MCF 10A (cell line): Measurements from ENCODE around the gene SCRN3. TPM values are rescaled to one million over a fixed set of nuclear protein-coding genes. Genes with fewer than 3 reads are reported as not detected.
"Not testable (repeated sequence)": the region's sequence is repeated elsewhere in the genome, so short reads cannot be mapped to it uniquely, and the experiment has no call there.

Source experiments
- BruUV-seq: library from RNA; stranded (reverse); fragments of 400-500 nt; replicated peaks from 2 replicates; lab custom pipeline; 2021; lab: Mats Ljungman, UMichigan
- CTCF ChIA-PET: fragments of 300-600 bp; sonication (Branson Sonifier 250); formaldehyde crosslinking; extraction: SDS; loops from one replicate; lab custom pipeline; 2021; ENCODE audit warnings: antibody characterized with exemption, inconsistent platforms; lab: Yijun Ruan, JAX
- POLR2A ChIA-PET: fragments of 300-600, 350-650 bp; sonication (Branson Sonifier 250); formaldehyde crosslinking; extraction: SDS; loops from one replicate; lab custom pipeline; 2020; ENCODE audit warnings: antibody characterized with exemption, inconsistent platforms; lab: Yijun Ruan, JAX
- DNase-seq: peaks from one replicate; pipeline ENCODE4 v3.0.0-alpha.2; 2018; ENCODE audit not compliant: unreplicated experiment
- H3K27ac Mint-ChIP-seq: one replicate; pipeline ENCODE4 v1.8.0; 2022; ENCODE audit warnings: mild to moderate bottlenecking, low read depth, mixed read lengths; ENCODE audit not compliant: unreplicated experiment
- H3K27me3 Mint-ChIP-seq: one replicate; pipeline ENCODE4 v1.8.0; 2022; ENCODE audit warnings: mixed read lengths; ENCODE audit not compliant: insufficient read depth, unreplicated experiment
- H3K36me3 Mint-ChIP-seq: one replicate; pipeline ENCODE4 v1.8.0; 2022; ENCODE audit warnings: mild to moderate bottlenecking, moderate library complexity, mixed read lengths; ENCODE audit not compliant: insufficient read depth, unreplicated experiment
- H3K4me1 Mint-ChIP-seq: one replicate; pipeline ENCODE4 v1.8.0; 2022; ENCODE audit warnings: mixed read lengths; ENCODE audit not compliant: insufficient read depth, unreplicated experiment
- H3K4me3 Mint-ChIP-seq: one replicate; pipeline ENCODE4 v1.8.0; 2022; ENCODE audit warnings: mild to moderate bottlenecking, moderate library complexity, mixed read lengths; ENCODE audit not compliant: unreplicated experiment
- H3K9me3 Mint-ChIP-seq: one replicate; pipeline ENCODE4 v1.8.0; 2022; ENCODE audit warnings: mixed read lengths; ENCODE audit not compliant: unreplicated experiment
- intact Hi-C: fragments of 100-400 bp; cut with micrococcal nuclease; formaldehyde crosslinking; loops from 2 replicates; pipeline ENCODE4 v1.14.1; 2022
- total RNA-seq: library from RNA; stranded (reverse); gene quantifications from 2 replicates; pipeline ENCODE4 v1.2.3, GENCODE V29; 2022
- TF ChIP-seq, protein P1 (sequence below): fragments of 200-600 bp; IDR thresholded peaks from one replicate; pipeline ENCODE4 v1.8.0; 2022; ENCODE audit warnings: antibody characterized with exemption, mild to moderate bottlenecking; ENCODE audit not compliant: unreplicated experiment

Gene SCRN3
- total RNA-seq, 1 experiment from 2014 or later, result 27.3 TPM

DNA sequence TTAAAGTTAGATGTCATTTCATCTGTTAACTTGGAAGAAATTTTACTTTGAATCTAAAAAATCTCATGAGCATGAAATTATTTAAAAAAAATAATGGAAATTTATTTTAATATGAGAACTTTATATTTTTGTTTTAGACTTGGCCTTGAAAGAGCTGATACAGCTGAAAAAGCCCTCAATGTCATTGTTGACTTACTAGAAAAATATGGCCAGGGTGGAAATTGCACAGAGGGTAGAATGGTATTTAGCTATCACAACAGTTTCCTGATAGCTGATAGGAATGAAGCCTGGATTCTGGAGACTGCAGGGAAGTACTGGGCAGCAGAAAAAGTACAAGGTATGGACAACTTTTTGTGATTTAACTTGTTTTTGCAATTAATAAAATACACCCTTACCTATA lies 5.3 kb downstream of the SCRN3 start:
- H3K27me3 Mint-ChIP-seq, result no peaks in the 10 kb centered on the region
- H3K36me3 Mint-ChIP-seq, result peaks cover 24% of the 10 kb centered on the region
- H3K4me3 Mint-ChIP-seq, result no peak overlapping the region
- intact Hi-C loops, result no loop called here
- TF ChIP-seq, protein P1, sequence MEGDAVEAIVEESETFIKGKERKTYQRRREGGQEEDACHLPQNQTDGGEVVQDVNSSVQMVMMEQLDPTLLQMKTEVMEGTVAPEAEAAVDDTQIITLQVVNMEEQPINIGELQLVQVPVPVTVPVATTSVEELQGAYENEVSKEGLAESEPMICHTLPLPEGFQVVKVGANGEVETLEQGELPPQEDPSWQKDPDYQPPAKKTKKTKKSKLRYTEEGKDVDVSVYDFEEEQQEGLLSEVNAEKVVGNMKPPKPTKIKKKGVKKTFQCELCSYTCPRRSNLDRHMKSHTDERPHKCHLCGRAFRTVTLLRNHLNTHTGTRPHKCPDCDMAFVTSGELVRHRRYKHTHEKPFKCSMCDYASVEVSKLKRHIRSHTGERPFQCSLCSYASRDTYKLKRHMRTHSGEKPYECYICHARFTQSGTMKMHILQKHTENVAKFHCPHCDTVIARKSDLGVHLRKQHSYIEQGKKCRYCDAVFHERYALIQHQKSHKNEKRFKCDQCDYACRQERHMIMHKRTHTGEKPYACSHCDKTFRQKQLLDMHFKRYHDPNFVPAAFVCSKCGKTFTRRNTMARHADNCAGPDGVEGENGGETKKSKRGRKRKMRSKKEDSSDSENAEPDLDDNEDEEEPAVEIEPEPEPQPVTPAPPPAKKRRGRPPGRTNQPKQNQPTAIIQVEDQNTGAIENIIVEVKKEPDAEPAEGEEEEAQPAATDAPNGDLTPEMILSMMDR, result no peak
- H3K27ac Mint-ChIP-seq, result no peak overlapping the region
- no peak for DNase-seq
- CTCF ChIA-PET, result interaction anchor here (1.5 kb wide), 1 partner anchor 59 kb away, joined by 3 read pairs; no protein-coding TSS in a partner anchor
- H3K9me3 Mint-ChIP-seq, result no peaks in the 10 kb centered on the region
- BruUV-seq, result no TSS peak
- POLR2A ChIA-PET, result no interaction called here
- H3K4me1 Mint-ChIP-seq, result peaks cover 9% of the 10 kb centered on the region

- Mint-ChIP-seq H3K9me3 (no peaks in the 10 kb centered on the region), H3K27ac (no peak overlapping the region), H3K27me3 (no peaks in the 10 kb centered on the region), H3K4me3 (no peak overlapping the region), H3K4me1 (peaks cover under 1% of the 10 kb centered on the region), H3K36me3 (peaks cover 24% of the 10 kb centered on the region)
- ChIA-PET CTCF (no interaction called here), POLR2A (interaction anchor here (0.7 kb wide), 1 partner anchor 1639 kb away, joined by 3 read pairs; no protein-coding TSS in a partner anchor)
- no peak for DNase-seq
- BruUV-seq, result no TSS peak
- TF ChIP-seq, protein P1, result no peak
- intact Hi-C loops, result no loop called here
These were observed 8.1 kb downstream of the SCRN3 start for GRCh38 chr2:174403628-174404027.

DNA sequence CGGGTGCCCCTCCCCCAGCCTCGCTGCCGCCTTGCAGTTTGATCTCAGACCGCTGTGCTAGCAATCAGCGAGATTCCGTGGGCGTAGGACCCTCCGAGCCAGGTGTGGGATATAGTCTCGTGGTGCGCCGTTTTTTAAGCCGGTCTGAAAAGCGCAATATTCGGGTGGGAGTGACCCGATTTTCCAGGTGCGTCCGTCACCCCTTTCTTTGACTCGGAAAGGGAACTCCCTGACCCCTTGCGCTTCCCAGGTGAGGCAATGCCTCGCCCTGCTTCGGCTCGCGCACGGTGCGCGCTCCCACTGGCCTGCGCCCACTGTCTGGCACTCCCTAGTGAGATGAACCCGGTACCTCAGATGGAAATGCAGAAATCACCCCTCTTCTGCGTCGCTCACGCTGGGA lies 14.5 kb downstream of the SCRN3 start:
- peaks cover 17% of the 10 kb centered on the region for H3K36me3 Mint-ChIP-seq
- BruUV-seq, POLR2A ChIA-PET, intact Hi-C loops, H3K27me3 Mint-ChIP-seq, H3K4me3 Mint-ChIP-seq, DNase-seq, H3K9me3 Mint-ChIP-seq, CTCF ChIA-PET, H3K4me1 Mint-ChIP-seq, H3K27ac Mint-ChIP-seq: not testable (repeated sequence)

- no peak for DNase-seq
- POLR2A ChIA-PET, result interaction anchor here (0.6 to 1.4 kb wide), 2 partner anchors 16 to 1071 kb away, joined by 4 to 5 read pairs; partner anchors contain the start of gene SCRN3
- BruUV-seq, result no TSS peak
- Mint-ChIP-seq H3K9me3 (no peaks in the 10 kb centered on the region), H3K27me3 (no peaks in the 10 kb centered on the region), H3K4me1 (no peaks in the 10 kb centered on the region), H3K4me3 (no peak overlapping the region), H3K27ac (no peak overlapping the region), H3K36me3 (peaks cover 23% of the 10 kb centered on the region)
- CTCF ChIA-PET, result interaction anchor here (0.5 to 0.7 kb wide), 5 partner anchors 19 to 1480 kb away, joined by 3 to 7 read pairs (median 3); no protein-coding TSS in a partner anchor
- TF ChIP-seq, protein P1, result no peak
- intact Hi-C loops, result no loop called here
These were observed 16.7 kb downstream of the SCRN3 start for GRCh38 chr2:174412256-174412655.
